Heart left ventricle (tissue), 13 donors: ENCODE measurements around the gene E2F3.

Experiments used
- CTCF ChIP-seq, 12 donors: fragments of 200-600 bp; sonication (generic) in 4 of 12; IDR thresholded peaks; one replicate each; pipeline versions ENCODE4 v1.5.0 to v1.8.0; 2018 to 2022; ENCODE audit warnings: antibody characterized with exemption in 12 of 12, mild to moderate bottlenecking in 5 of 12
- POLR2A ChIP-seq, 2 donors: fragments of 450-650 bp; IDR thresholded peaks; one replicate each; pipeline ENCODE4 v1.6.1; 2017; ENCODE audit warnings: antibody characterized with exemption in 2 of 2, mild to moderate bottlenecking in 2 of 2, moderate library complexity in 2 of 2
- donor health status: ischemic (EF 13 %, LVEDD 7.1; RV severe dilation, severe dysfunction).
- donor health status: DM: no; HTN: yes; CAD: no.
- donor health status: DM: no; HTN: no; CAD: no.
- donor health status: ischemic (EF 25% LVEDD 6.9; RV normal size, moderate dysfunction).
- donor health status: ischemic (EF 25% LVEDD 5.7; RV mildly dilated, moderate dysfunction).
- donor health status: ischemic (EF 35%, LVEDD 5.7; RV mildly dilated, moderate dysfunction).
- donor health status: nonischemic (EF 11% LVEDD 7.7; RV severe dilation, severe dysfunction).
- donor health status: DM: yes; HTN: yes; CAD: no.
- donor health status: PGD.
- donor health status: ischemic (EF 29% LVEDD 5.4; RV normal size, mild dysfunction).
- donor health status: nonischemic (EF 23%, LVEDD 6.1; RV moderate dilation, normal function).

DNA sequence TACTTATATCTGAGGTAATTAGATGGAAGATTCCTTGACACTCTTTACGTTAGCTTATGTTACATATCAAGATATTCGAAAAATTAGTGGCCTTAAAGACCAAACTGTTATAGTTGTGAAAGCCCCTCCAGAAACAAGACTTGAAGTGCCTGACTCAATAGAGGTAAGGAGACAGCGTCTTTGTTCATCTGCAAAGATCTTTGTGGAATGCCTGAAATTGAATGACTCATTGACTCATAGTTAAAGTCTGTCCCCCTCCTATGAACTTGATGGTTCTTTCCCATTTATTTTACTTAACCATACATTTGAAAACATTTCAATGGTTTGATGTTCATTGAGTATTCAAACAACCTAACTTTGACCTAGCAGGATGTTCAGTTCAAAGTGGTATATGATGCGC lies 85.0 kb downstream of the E2F3 start:
- TF ChIP-seq CTCF (IDR thresholded peaks at IDR 0.05) (no peak), POLR2A (IDR thresholded peaks at IDR 0.05) (no peak)
